OCI-LY1 (cell line): Measurements from ENCODE around the gene MOB3C.

Source experiments
- H2AFZ ChIP-seq: fragments of 200-600 bp; sonication (generic), shearing (Covaris generic); 2 replicates; pipeline ENCODE4 v1.6.0; 2014; ENCODE audit warnings: antibody characterized with exemption, mild to moderate bottlenecking, low read length
- H3F3A ChIP-seq: fragments of 200-600 bp; sonication (generic), shearing (Covaris generic); 2 replicates; pipeline ENCODE4 v1.6.0; 2014; ENCODE audit warnings: mild to moderate bottlenecking, antibody characterized with exemption, low read length, moderate library complexity; ENCODE audit not compliant: insufficient read depth
- H3K27ac ChIP-seq: fragments of 200-600 bp; sonication (generic); 2 replicates; pipeline ENCODE4 v1.5.1; 2014; ENCODE audit warnings: low read length, mixed run types, mild to moderate bottlenecking, low read depth; ENCODE audit not compliant: poor library complexity, severe bottlenecking
- H3K27me3 ChIP-seq: fragments of 200-600 bp; sonication (generic); 2 replicates; pipeline ENCODE4 v1.6.0; 2014; ENCODE audit warnings: antibody characterized with exemption, mild to moderate bottlenecking, low read length, moderate library complexity; ENCODE audit not compliant: insufficient read depth
- H3K36me3 ChIP-seq: fragments of 200-600 bp; sonication (generic); 2 replicates; pipeline ENCODE4 v1.6.1; 2014; ENCODE audit warnings: mild to moderate bottlenecking, antibody characterized with exemption, low read length, moderate library complexity, mixed read lengths; ENCODE audit not compliant: insufficient read depth
- H3K4me1 ChIP-seq: fragments of 200-600 bp; sonication (generic); 2 replicates; pipeline ENCODE4 v1.5.1; 2014; ENCODE audit warnings: mild to moderate bottlenecking, low read length, moderate library complexity; ENCODE audit not compliant: insufficient read depth, severe bottlenecking
- H3K4me2 ChIP-seq: fragments of 200-600 bp; sonication (generic), shearing (Covaris generic); 2 replicates; pipeline ENCODE4 v1.6.1; 2014; ENCODE audit warnings: low read length
- H3K4me3 ChIP-seq: fragments of 200-600 bp; sonication (generic); 2 replicates; pipeline ENCODE4 v1.5.1; 2014; ENCODE audit warnings: low read length, low read depth, mild to moderate bottlenecking, mixed read lengths; ENCODE audit not compliant: poor library complexity, severe bottlenecking
- H3K79me2 ChIP-seq: fragments of 200-600 bp; shearing (Covaris generic); 2 replicates; pipeline ENCODE4 v1.6.1; 2016; ENCODE audit warnings: mixed run types, low read length, mixed read lengths; ENCODE audit not compliant: insufficient read depth
- H3K9ac ChIP-seq: fragments of 200-600 bp; sonication (generic), shearing (Covaris generic); 2 replicates; pipeline ENCODE4 v1.6.1; 2014; ENCODE audit warnings: mild to moderate bottlenecking, low read length, mixed read lengths
- H3K9me2 ChIP-seq: fragments of 200-600 bp; sonication (generic), shearing (Covaris generic); 2 replicates; pipeline ENCODE4 v1.6.1; 2014; ENCODE audit warnings: low read depth, mild to moderate bottlenecking, low read length, mixed read lengths
- H3K9me3 ChIP-seq: fragments of 200-600 bp; shearing (Covaris generic); 2 replicates; pipeline ENCODE4 v1.6.1; 2014; ENCODE audit warnings: low read length, mixed read lengths
- H4K20me1 ChIP-seq: fragments of 200-600 bp; sonication (generic), shearing (Covaris generic); 2 replicates; pipeline ENCODE4 v1.6.0; 2016; ENCODE audit warnings: mild to moderate bottlenecking, low read length; ENCODE audit not compliant: insufficient read depth
- CTCF ChIP-seq: fragments of 200-600 bp; sonication (generic), shearing (Covaris generic); IDR thresholded peaks from 2 replicates; pipeline ENCODE4 v1.5.1; 2017; ENCODE audit warnings: mild to moderate bottlenecking, antibody characterized with exemption, low read length, moderate library complexity, mixed read lengths
- EZH2 ChIP-seq: fragments of 200-600 bp; sonication (generic), shearing (Covaris generic); IDR thresholded peaks from 2 replicates; pipeline ENCODE4 v1.8.0; 2017; ENCODE audit warnings: borderline replicate concordance, mixed run types, mild to moderate bottlenecking, antibody characterized with exemption, low read length, moderate library complexity, mixed read lengths

MOB3C gene

DNA sequence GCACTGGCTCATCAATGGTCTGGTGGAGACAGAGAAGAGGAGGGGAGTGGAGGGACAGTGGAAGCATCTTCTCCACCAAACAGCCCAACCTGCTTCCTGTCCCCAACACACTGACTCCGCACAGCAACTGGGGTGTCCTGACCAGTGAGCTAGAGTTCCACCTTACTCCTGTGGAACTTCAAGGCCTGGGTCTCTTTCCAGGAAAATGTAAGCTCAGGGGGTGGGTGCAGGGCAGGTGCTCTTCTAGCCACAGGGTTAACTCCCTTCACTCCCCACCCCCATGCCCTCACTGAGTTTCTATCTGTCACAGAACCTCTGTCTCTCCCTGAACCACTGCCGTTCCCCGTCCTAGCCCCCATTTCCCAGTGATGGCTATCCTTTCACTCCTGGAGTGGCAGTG is 876 bp downstream of the MOB3C start:
- Histone ChIP-seq H3K9ac (peak overlapping the region; percentile 79), H3K4me1 (peaks cover 6% of the 10 kb centered on the region), H4K20me1 (no peaks in the 10 kb centered on the region), H3K9me3 (no peaks in the 10 kb centered on the region), H3K79me2 (no peaks in the 10 kb centered on the region), H2AFZ (no peak overlapping the region), H3K36me3 (no peaks in the 10 kb centered on the region), H3K9me2 (no peaks in the 10 kb centered on the region), H3K27me3 (no peaks in the 10 kb centered on the region), H3K27ac (no peak overlapping the region), H3K4me2 (peak overlapping the region; percentile 70), H3F3A (no peaks in the 10 kb centered on the region), H3K4me3 (peak overlapping the region; percentile 81)
- TF ChIP-seq EZH2 = no peak
- no peak for TF ChIP-seq CTCF

DNA sequence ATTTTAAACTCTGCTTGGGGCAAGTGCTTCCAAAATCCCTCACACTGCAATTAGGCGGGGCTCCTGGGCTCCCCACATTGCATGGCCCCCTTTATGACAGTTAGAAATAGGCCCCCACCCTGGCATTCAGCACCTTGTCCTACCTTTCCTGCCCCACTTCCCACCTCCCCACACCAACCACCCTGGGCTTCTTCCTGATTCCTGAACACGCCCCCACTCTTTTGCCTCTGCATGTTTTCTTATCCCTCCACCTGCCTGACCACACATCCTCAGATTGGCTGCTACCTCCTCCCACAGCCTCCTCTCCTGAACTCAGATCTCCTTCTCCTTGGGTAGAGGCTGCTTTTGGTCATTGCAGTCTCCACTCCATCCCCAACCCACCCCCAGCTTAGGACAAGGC is 1.5 kb downstream of the MOB3C start:
- H3F3A ChIP-seq = no peaks in the 10 kb centered on the region
- no peaks in the 10 kb centered on the region for H3K27me3 ChIP-seq
- no peaks in the 10 kb centered on the region for H3K79me2 ChIP-seq
- no peak overlapping the region for H3K4me3 ChIP-seq
- no peaks in the 10 kb centered on the region for H3K9me2 ChIP-seq
- no peak for TF ChIP-seq EZH2
- TF ChIP-seq CTCF = no peak
- H3K9me3 ChIP-seq = no peaks in the 10 kb centered on the region
- no peak overlapping the region for H3K9ac ChIP-seq
- H4K20me1 ChIP-seq = no peaks in the 10 kb centered on the region
- H2AFZ ChIP-seq = no peak overlapping the region
- no peak overlapping the region for H3K4me2 ChIP-seq
- peaks cover 6% of the 10 kb centered on the region for H3K4me1 ChIP-seq
- no peaks in the 10 kb centered on the region for H3K36me3 ChIP-seq
- H3K27ac ChIP-seq = no peak overlapping the region

GRCh38 chr1:46614604-46614984 is 2.0 kb downstream of the MOB3C start:
- Histone ChIP-seq H3K79me2 (no peaks in the 10 kb centered on the region), H3K4me1 (peaks cover 6% of the 10 kb centered on the region), H3K4me2 (no peak overlapping the region)

More at GRCh38 chr1:46614604-46614984, 2.0 kb downstream of the MOB3C start:
- H3K9ac ChIP-seq = no peak overlapping the region
- H3K27me3 ChIP-seq = no peaks in the 10 kb centered on the region
- no peaks in the 10 kb centered on the region for H3K36me3 ChIP-seq
- no peaks in the 10 kb centered on the region for H3K9me3 ChIP-seq
- H3K4me3 ChIP-seq = no peak overlapping the region
- H3K9me2 ChIP-seq = no peaks in the 10 kb centered on the region
- no peak overlapping the region for H2AFZ ChIP-seq
- H3F3A ChIP-seq = no peaks in the 10 kb centered on the region
- TF ChIP-seq CTCF = no peak
- no peak for TF ChIP-seq EZH2
- no peak overlapping the region for H3K27ac ChIP-seq
- H4K20me1 ChIP-seq = no peaks in the 10 kb centered on the region
